Hepatocyte (in vitro differentiated cells): ENCODE results near the gene MTCH1. TPM values are rescaled to one million over a fixed set of nuclear protein-coding genes. Genes with fewer than 3 reads are reported as not detected.
"Not testable (repeated sequence)": the region's sequence is repeated elsewhere in the genome, so short reads cannot be mapped to it uniquely, and the experiment has no call there.

Source experiments
- DNase-seq: peaks from one replicate; pipeline ENCODE4 v3.0.0-alpha.2; 2016; ENCODE audit warnings: low spot score
- H2AFZ ChIP-seq: fragments of 200-600 bp; sonication (generic); 2 replicates; pipeline ENCODE4 v1.6.0; 2016; ENCODE audit warnings: antibody characterized with exemption, mild to moderate bottlenecking
- H3K27ac ChIP-seq: fragments of 200-600 bp; sonication (generic); 2 replicates; pipeline ENCODE4 v1.5.1; 2016; ENCODE audit warnings: mild to moderate bottlenecking
- H3K27me3 ChIP-seq: fragments of 200-600 bp; sonication (generic); 2 replicates; pipeline ENCODE4 v1.6.1; 2016
- H3K36me3 ChIP-seq: fragments of 200-600 bp; sonication (generic); replicated peaks from 2 replicates; pipeline ENCODE4 v1.5.1; 2016; ENCODE audit warnings: low read depth; ENCODE audit not compliant: insufficient read depth
- H3K4me1 ChIP-seq: fragments of 200-600 bp; sonication (generic); 2 replicates; pipeline ENCODE4 v1.5.1; 2016; ENCODE audit warnings: mild to moderate bottlenecking, moderate library complexity; ENCODE audit not compliant: insufficient read depth
- H3K4me2 ChIP-seq: fragments of 200-600 bp; sonication (generic); 2 replicates; pipeline ENCODE4 v1.6.0; 2016
- H3K4me3 ChIP-seq: fragments of 200-600 bp; sonication (generic); 2 replicates; pipeline ENCODE4 v1.5.1; 2016; ENCODE audit warnings: mild to moderate bottlenecking
- H3K79me2 ChIP-seq: fragments of 200-600 bp; sonication (generic); 2 replicates; pipeline ENCODE4 v1.6.0; 2017; ENCODE audit warnings: mild to moderate bottlenecking
- H3K9me2 ChIP-seq: fragments of 200-600 bp; sonication (generic); replicated peaks from 2 replicates; pipeline ENCODE4 v1.6.0; 2017; ENCODE audit warnings: mild to moderate bottlenecking; ENCODE audit not compliant: insufficient read depth
- H3K9me3 ChIP-seq: fragments of 200-600 bp; sonication (generic); 2 replicates; pipeline ENCODE4 v1.5.1; 2016; ENCODE audit warnings: low read depth, mild to moderate bottlenecking
- H4K20me1 ChIP-seq: fragments of 200-600 bp; sonication (generic); 2 replicates; pipeline ENCODE4 v1.6.0; 2016; ENCODE audit warnings: mild to moderate bottlenecking; ENCODE audit not compliant: insufficient read depth, poor library complexity, severe bottlenecking
- EZH2 ChIP-seq: fragments of 200-600 bp; sonication (generic); IDR thresholded peaks from 2 replicates; pipeline ENCODE4 v1.6.1; 2016; ENCODE audit warnings: antibody characterized with exemption, mild to moderate bottlenecking, borderline replicate concordance
- EZH2phosphoT487 ChIP-seq: fragments of 200-600 bp; sonication (generic); IDR thresholded peaks from one replicate; pipeline ENCODE4 v1.6.1; 2018; ENCODE audit warnings: antibody characterized with exemption, mild to moderate bottlenecking, low read depth, moderate library complexity; ENCODE audit not compliant: unreplicated experiment, severe bottlenecking
- WGBS: methylation state at CpG from one replicate; pipeline ENCODE4 v1.1.6; 2016; ENCODE audit warnings: low lambda C conversion rate; ENCODE audit errors: missing lambda C conversion rate; 5-methylcytosine and 5-hydroxymethylcytosine counted together
- polyA plus RNA-seq: library from polyadenylated mRNA; unstranded; fragments of >200 nt; fragmentation: Nextera tagmentation; extraction: Ambion mirVana; gene quantifications from 2 replicates; pipeline ENCODE4 v1.2.1, GENCODE V29; 2016
- total RNA-seq: library from RNA; depleted of rRNA; stranded (reverse); fragments of >200 nt; gene quantifications from 2 replicates; pipeline ENCODE4 v1.2.3, GENCODE V29; 2014
- TF ChIP-seq, protein P1 (sequence below): fragments of 200-600 bp; sonication (generic); IDR thresholded peaks from 2 replicates; pipeline ENCODE4 v1.5.1; 2016; ENCODE audit warnings: antibody characterized with exemption, mild to moderate bottlenecking; ENCODE audit not compliant: poor library complexity

The MTCH1 gene
- total and polyA plus RNA-seq, 2 experiments from 2014 or later: 203 to 395 TPM

DNA sequence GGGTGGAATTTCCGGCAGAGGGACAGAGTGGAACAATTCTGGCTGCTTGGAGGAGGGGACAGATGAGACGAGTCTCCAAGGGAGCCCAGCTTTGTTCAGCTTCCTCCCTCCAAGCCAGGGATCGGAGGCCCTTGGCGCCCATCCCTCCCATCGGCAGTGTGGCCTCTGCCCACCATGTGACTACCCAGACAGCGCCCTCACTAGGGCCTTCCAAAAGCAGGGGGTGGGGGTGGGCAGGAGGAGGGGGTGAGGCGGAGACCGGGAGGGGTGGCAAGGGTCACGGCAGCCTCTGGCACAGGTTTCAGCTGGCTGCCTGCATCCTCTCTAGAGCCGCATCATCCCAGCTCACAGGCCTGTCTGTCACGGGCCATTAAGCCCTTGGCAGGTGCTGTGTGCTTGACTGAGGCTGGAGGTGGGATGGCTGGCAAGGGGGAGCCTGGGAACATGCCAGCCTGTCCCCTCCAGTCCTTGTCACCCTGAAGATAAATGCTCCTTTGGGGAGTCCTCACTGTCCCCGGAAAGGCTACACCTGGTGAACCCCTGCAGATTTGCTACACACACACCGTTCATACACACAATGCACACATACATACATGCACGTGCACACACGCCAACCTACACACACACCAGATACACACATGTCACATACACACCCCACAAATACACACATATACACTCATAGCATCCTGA lies 13.2 kb upstream of the MTCH1 start:
- H3K4me3 ChIP-seq: no peak overlapping the region
- no peaks in the 10 kb centered on the region for H3K36me3 ChIP-seq
- no peak for TF ChIP-seq EZH2phosphoT487
- TF ChIP-seq, protein P1, sequence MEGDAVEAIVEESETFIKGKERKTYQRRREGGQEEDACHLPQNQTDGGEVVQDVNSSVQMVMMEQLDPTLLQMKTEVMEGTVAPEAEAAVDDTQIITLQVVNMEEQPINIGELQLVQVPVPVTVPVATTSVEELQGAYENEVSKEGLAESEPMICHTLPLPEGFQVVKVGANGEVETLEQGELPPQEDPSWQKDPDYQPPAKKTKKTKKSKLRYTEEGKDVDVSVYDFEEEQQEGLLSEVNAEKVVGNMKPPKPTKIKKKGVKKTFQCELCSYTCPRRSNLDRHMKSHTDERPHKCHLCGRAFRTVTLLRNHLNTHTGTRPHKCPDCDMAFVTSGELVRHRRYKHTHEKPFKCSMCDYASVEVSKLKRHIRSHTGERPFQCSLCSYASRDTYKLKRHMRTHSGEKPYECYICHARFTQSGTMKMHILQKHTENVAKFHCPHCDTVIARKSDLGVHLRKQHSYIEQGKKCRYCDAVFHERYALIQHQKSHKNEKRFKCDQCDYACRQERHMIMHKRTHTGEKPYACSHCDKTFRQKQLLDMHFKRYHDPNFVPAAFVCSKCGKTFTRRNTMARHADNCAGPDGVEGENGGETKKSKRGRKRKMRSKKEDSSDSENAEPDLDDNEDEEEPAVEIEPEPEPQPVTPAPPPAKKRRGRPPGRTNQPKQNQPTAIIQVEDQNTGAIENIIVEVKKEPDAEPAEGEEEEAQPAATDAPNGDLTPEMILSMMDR: no peak
- no peak for TF ChIP-seq EZH2
- H3K27me3 ChIP-seq: no peaks in the 10 kb centered on the region
- H3K79me2 ChIP-seq: no peaks in the 10 kb centered on the region
- H4K20me1 ChIP-seq: no peaks in the 10 kb centered on the region
- no peak overlapping the region for H2AFZ ChIP-seq
- H3K9me3 ChIP-seq: no peaks in the 10 kb centered on the region
- no peak overlapping the region for H3K4me2 ChIP-seq
- WGBS: 88% methylated on average over 15 of the region's 15 CpGs
- H3K27ac ChIP-seq: peak overlapping the region; percentile 57
- peaks cover 10% of the 10 kb centered on the region for H3K4me1 ChIP-seq
- H3K9me2 ChIP-seq: no peaks in the 10 kb centered on the region
- no peak for DNase-seq

DNA sequence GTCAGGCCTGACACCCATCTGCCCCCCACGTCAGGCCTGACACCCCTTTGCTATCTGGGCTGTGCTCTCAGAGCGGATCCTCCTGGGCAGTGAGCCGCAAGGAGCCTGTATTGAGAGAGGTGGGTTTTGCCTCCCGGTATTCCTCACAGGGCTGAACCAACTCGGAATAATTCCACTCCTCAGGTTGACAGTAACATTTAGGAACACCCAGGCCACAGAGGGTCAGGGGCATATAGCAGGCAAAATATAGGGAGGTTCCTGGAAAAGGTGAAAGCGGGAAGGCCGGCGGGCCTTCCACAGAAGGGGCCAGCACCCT lies 12.7 kb upstream of the MTCH1 start:
- TF ChIP-seq EZH2: no peak
- TF ChIP-seq, protein P1: no peak
- TF ChIP-seq EZH2phosphoT487: no peak
- H3K4me2 ChIP-seq: no peak overlapping the region
- WGBS: 84% methylated on average over 8 of the region's 8 CpGs
- H3K36me3 ChIP-seq: no peaks in the 10 kb centered on the region
- no peaks in the 10 kb centered on the region for H3K9me2 ChIP-seq
- DNase-seq: no peak
- H3K9me3 ChIP-seq: no peaks in the 10 kb centered on the region
- H3K79me2 ChIP-seq: no peaks in the 10 kb centered on the region
- no peaks in the 10 kb centered on the region for H3K27me3 ChIP-seq
- peak overlapping the region; percentile 57 for H3K27ac ChIP-seq
- no peak overlapping the region for H2AFZ ChIP-seq
- H3K4me3 ChIP-seq: no peak overlapping the region
- no peaks in the 10 kb centered on the region for H4K20me1 ChIP-seq
- H3K4me1 ChIP-seq: peaks cover 10% of the 10 kb centered on the region

DNA sequence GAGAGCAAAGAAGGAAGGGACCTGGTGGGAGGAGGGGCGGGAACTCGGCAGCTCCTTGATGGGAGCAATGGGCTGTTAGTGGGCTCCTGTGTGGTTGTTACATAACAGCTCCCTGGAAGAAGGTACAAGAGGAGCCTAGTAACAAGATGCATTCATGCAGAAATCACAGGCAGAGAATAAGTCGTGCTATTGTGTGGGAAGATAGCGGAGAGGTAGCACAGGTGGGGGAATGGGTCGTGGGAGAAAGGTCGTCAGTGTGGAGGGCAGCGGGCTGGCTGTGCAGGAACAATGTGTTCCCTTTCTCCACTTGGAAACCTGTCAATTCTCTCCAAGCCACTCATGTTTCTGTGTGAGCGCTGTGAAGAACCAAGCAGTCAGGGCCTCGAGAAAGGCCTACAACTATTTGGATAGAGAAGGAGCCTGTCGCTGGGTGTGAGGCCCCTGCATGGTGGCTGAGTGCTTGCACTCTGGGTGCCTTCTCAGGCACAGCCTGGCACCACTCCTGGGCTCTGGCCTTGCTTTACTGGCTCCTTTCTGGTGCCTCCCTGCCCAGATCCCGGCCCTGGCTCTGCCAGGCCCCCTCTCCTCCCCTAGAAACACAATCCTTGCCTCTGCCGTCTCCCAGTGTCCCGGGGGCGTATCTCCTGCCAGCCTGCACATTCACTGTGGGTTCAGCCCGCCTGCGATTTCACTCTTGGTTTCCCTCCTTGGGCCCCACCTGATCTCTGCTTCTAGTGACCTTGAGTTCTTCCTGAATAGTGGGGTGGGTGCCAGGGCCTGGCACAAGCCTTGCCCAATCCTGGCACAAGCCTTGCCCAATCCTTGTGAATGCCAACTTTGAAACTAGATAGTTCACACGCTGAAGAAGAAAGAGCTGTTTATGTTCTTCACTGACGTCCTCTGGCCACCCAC lies 12.1 kb upstream of the MTCH1 start:
- no peak for DNase-seq
- Histone ChIP-seq H3K4me2 (no peak overlapping the region), H3K36me3 (no peaks in the 10 kb centered on the region), H4K20me1 (no peaks in the 10 kb centered on the region), H3K79me2 (no peaks in the 10 kb centered on the region), H3K9me2 (no peaks in the 10 kb centered on the region), H3K27me3 (no peaks in the 10 kb centered on the region), H3K9me3 (no peaks in the 10 kb centered on the region), H3K4me1 (peaks cover 10% of the 10 kb centered on the region), H3K27ac (peak overlapping the region; percentile 57), H2AFZ (no peak overlapping the region), H3K4me3 (no peak overlapping the region)
- TF ChIP-seq, protein P1: no peak
- TF ChIP-seq EZH2 (no peak), EZH2phosphoT487 (no peak)
- 80% methylated on average over 18 of the region's 18 CpGs for WGBS

DNA sequence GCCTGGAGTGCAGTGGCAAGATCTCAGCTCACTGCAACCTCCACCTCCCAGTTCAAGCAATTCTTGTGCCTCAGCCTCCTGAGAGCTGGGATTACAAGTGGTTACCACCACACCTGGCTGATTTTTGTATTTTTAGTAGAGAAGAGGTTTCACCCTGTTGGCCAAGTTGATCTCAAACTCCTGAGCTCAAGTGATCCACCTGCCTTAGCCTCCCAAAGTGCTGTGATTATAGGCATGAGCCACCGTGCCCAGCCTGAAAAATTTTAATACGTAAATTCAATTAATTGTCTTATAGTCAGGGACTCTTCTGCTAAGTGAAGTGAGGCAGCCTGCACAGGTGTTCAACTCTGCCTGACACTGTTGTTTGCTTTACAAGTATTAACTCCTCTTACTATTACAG lies 4.4 kb upstream of the MTCH1 start:
- H3K9me3 ChIP-seq, H3K4me2 ChIP-seq, H3K4me3 ChIP-seq, H3K9me2 ChIP-seq, H3K27me3 ChIP-seq, H4K20me1 ChIP-seq, H3K36me3 ChIP-seq, H3K4me1 ChIP-seq, H2AFZ ChIP-seq, DNase-seq, H3K27ac ChIP-seq: not testable (repeated sequence)
- H3K79me2 ChIP-seq: peaks cover 11% of the 10 kb centered on the region
- WGBS: 86% methylated on average over 2 of the region's 2 CpGs
